HG03469 (cell line): ENCODE data around the gene UNC13C.

Experiments used
- ATAC-seq: cut with Tn5 transposase; IDR thresholded peaks from one replicate; pipeline ENCODE4 v1.9.1; 2021; ENCODE audit warnings: mild to moderate bottlenecking, moderate library complexity, moderate number of reproducible peaks; ENCODE audit not compliant: unreplicated experiment

Gene UNC13C

GRCh38 chr15:54017959-54018358 is 39.7 kb downstream of the UNC13C start:
- no peak for ATAC-seq

GRCh38 chr15:54026258-54026657 is 48.0 kb downstream of the UNC13C start:
- ATAC-seq = no peak

- ATAC-seq = no peak
Observed at GRCh38 chr15:54026891-54027290, 48.6 kb downstream of the UNC13C start.

DNA sequence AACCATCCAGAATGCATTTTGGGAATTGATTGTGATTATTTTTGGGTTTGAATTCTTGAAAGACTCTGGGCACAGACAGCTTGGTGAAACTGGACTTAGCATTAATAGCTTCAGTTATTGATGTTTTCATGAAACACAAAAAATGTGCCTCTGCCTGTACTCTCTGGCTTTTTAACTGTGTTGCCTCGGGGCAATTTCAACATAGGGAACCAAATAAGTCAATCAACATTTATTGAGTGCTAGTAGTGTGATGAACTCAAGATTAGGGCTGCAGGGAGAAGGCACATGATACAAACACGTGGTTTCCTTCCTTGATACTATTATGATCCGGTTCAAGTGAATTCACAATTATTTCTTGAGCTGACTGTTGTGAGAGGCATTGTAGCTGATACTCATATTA is 50.8 kb downstream of the UNC13C start:
- no peak for ATAC-seq

- no peak for ATAC-seq
Observed at GRCh38 chr15:54032066-54032465, 53.8 kb downstream of the UNC13C start.

DNA sequence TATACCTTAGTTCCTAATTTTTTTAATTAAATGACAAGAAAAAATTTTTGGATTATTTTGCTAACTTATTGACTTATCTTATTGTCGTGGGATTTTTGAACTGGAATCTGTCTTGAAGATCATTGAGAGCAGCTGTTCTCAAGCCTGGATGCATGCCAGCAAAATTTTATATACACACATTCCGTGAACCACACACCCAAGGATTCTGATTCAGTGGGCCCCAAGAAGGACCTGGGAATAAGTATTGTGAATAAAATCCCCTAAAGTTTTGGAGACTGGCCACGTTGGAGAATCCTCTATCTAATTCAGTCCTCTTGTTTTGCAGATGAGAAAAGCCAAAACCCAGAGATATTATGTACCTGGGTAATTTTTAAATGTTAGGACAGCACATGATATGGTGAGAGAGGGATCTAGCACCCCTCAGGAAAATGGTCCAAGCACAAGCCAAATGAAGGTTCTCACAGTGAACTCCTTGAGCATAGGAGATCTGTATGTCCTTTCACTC is 55.2 kb downstream of the UNC13C start:
- no peak for ATAC-seq

DNA sequence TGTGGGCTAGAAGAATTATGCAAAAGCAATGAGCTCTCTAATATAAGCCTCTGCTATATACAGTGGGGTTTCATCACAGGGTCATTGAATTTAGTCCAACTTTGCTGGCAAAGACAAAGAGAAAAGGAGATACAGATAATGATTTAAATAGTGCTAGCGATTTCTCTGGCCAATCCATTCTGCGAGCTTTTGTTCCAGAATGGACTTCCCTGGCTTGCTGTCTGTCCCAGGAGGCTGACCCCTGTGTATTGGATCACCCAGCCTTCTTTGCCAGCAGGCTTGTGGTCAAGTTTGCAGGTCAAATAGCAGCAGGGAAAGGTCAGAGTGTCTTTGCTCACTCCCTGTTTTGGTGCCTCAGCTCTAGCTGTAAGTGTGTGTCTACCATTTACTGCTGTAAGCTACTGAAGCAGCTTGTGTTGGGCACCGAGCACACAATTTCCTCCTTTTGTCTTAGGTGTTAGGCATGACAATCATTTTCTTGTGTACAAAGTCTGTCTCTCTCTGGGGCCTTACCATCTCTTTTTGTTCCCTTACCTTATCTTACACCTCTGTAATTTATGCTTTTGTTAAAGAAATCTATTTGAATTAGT is 55.7 kb downstream of the UNC13C start:
- no peak for ATAC-seq

- ATAC-seq = no peak
Observed at GRCh38 chr15:54035616-54036015, 57.4 kb downstream of the UNC13C start.

- ATAC-seq = no peak
Observed at GRCh38 chr15:54045397-54045796, 67.2 kb downstream of the UNC13C start.

- no peak for ATAC-seq
Observed at GRCh38 chr15:54046093-54046492, 67.9 kb downstream of the UNC13C start.

- ATAC-seq = no peak
Observed at GRCh38 chr15:54064365-54064764, 86.1 kb downstream of the UNC13C start.

DNA sequence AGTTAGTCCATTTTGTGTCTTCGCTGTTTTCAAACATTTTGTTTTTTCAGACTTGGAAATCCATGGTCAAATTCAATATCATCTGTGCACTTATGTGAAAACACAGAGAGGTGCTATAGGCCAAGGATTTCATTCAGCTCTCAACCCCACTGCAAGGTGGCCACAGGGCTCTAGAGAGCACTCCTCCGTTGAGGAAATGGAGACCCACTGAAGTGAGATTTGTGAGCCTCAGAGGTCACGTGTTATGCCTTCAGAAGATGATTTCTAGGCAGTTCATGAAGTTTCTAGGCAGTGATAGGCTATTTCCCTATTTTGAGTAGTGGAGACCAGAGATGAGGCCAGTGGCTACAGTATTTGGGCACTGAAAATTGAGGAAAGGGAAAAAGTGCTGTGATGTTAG is 88.2 kb downstream of the UNC13C start:
- ATAC-seq = no peak

GRCh38 chr15:54082836-54083492 is 104.7 kb downstream of the UNC13C start:
- no peak for ATAC-seq

DNA sequence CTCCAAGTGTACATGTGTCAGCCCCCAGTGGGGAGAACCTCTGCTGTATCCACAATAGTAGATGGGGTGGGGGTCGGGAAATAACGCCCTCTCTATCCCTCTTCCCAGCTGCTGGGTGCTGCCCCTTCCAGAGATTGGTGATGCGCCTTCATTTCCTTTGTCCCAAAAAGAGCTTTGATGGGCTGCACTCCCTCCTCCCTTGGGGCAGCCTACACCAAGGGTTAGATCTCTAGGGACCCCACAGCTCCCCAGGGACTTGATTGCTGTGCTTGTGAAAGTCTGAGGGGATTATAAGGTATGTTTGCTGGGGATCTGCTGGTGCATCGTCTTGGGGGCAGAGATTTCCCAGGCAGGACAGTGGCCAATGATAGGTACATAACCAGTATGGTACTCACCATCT is 105.3 kb downstream of the UNC13C start:
- no peak for ATAC-seq

GRCh38 chr15:54083991-54084390 is 105.8 kb downstream of the UNC13C start:
- ATAC-seq = no peak

- no peak for ATAC-seq
Observed at GRCh38 chr15:54088837-54089236, 110.6 kb downstream of the UNC13C start.

- ATAC-seq = no peak
Observed at GRCh38 chr15:54089776-54090175, 111.5 kb downstream of the UNC13C start.

DNA sequence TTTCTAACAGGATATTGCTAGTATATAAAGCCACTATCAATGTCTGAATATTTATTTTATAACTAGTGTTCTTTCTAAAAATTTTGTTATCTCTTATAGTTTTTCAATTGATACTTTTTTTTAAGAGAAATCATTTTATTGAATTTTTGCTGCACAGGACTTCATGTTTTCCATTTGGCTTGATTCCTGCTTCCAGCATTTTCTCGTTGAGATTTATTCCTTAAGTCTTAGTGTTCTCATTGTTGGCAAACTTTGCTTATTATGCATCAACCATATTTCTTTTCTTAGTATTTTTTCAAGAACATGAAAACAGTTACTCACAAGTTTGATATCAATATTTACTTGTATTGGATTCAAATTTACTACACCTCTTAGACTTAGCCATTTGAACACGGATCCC is 113.4 kb downstream of the UNC13C start:
- no peak for ATAC-seq

DNA sequence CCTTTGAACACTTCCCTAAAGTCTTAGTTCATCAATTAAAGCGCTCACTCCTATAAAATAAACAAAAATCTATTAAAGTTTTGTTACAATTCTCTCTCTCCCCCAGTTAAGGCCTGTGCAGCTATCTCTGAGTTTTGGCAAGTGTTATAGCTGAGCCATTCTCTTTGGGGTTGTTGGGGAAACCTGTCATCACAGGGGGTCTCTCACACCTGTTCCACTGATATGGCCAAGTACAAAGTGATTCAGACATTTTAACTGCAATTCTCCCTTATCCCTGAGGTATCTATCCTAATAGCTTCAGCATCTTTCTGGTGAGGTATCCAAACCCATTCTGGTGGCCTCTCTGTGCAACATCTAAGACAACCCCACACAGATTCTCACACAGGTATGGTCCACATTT is 116.4 kb downstream of the UNC13C start:
- no peak for ATAC-seq

DNA sequence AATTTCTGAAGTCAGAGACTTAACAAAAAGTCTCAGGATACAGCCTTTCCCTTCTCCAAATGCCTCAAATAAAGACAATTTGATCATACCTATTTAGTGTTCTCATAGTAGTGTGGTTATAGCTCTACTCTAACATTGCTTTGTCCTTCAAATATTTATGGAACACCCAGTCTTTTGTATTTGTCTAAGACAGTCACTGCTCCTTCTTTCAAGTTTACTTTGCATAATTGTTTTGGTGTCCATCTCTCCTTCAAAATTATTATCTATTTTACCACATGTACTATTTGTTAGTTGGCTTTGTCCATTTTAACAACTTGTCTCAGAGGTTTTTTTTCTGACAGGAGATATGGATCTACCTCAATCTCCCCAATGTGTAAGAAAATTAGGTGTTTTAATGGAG is 118.8 kb downstream of the UNC13C start:
- ATAC-seq = no peak

- no peak for ATAC-seq
Observed at GRCh38 chr15:54099010-54099409, 120.8 kb downstream of the UNC13C start.

DNA sequence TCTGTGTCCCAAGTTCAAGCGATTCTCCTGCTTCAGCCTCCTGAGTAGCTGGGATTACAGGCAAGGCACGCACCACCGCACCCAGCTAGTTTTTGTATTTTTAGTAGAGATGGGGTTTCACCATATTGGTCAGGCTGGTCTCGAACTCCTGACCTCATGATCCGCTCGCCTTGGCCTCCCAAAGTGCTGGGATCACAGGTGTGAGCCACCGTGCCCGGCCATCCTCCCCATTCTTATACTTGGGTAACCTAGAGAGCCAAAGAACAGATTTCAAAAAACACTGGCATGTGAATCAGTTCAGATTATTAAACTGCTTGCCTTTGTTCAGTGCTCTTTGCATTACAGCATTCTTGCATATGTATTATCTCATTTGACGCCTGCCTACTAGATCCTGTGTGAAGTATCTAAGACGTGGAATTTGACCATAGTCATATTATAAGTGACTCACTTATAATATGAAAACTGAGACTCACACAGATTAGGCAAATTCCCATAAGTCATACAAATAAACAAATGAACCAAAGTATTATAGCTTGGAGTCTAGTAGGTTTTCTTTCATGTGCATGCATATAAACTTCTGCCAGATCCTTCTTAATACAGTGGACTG is 123.5 kb downstream of the UNC13C start:
- ATAC-seq = no peak
